NK-92 (cell line): Measurements from ENCODE around the gene CGN.

Source experiments
- DNase-seq: peaks from one replicate; lab custom pipeline; 2025; ENCODE audit not compliant: unreplicated experiment; lab: John Stamatoyannopoulos, UW

The CGN gene

GRCh38 chr1:151523326-151523725 lies 12.1 kb downstream of the CGN start:
- DNase-seq = no peak

- DNase-seq = no peak
Measured at GRCh38 chr1:151524736-151525135, 13.5 kb downstream of the CGN start.

- no peak for DNase-seq
Measured at GRCh38 chr1:151526735-151527525, 15.7 kb downstream of the CGN start.

- DNase-seq = no peak
Measured at GRCh38 chr1:151529211-151529702, 18.1 kb downstream of the CGN start.

- DNase-seq = no peak
Measured at GRCh38 chr1:151529781-151530180, 18.6 kb downstream of the CGN start.

GRCh38 chr1:151530461-151530860 lies 19.3 kb downstream of the CGN start:
- DNase-seq = no peak

GRCh38 chr1:151533870-151534269 lies 22.7 kb downstream of the CGN start:
- no peak for DNase-seq

GRCh38 chr1:151534662-151535278 lies 23.6 kb downstream of the CGN start:
- no peak for DNase-seq

- no peak for DNase-seq
Measured at GRCh38 chr1:151535326-151536271, 24.4 kb downstream of the CGN start.

- no peak for DNase-seq
Measured at GRCh38 chr1:151536499-151536898, 25.3 kb downstream of the CGN start.

GRCh38 chr1:151537112-151537511 lies 25.9 kb downstream of the CGN start:
- DNase-seq = no peak

- DNase-seq = no peak
Measured at GRCh38 chr1:151539321-151540020, 28.3 kb downstream of the CGN start.

- peak; percentile 57 for DNase-seq
Measured at GRCh38 chr1:151540021-151540981, 29.1 kb downstream of the CGN start, which contains the start of gene TUFT1. Gene TUFT1, plus strand, starts transcription at chr1:151540309. Its CDS starts 58 bp downstream, at chr1:151540367.

GRCh38 chr1:151540982-151541377 lies 29.8 kb downstream of the CGN start:
- DNase-seq = no peak

GRCh38 chr1:151541752-151542151 lies 30.6 kb downstream of the CGN start:
- DNase-seq = no peak

GRCh38 chr1:151542710-151543129 lies 31.5 kb downstream of the CGN start:
- DNase-seq = no peak

GRCh38 chr1:151545542-151545941 lies 34.4 kb downstream of the CGN start:
- no peak for DNase-seq

GRCh38 chr1:151546011-151546925 lies 35.1 kb downstream of the CGN start:
- DNase-seq = no peak
